Mesothelial cell of epicardium (in vitro differentiated cells): ENCODE data around the gene RAC3. TPM values are rescaled to one million over a fixed set of nuclear protein-coding genes. Genes with fewer than 3 reads are reported as not detected.
A peak's percentile ranks its signal among the peaks of the same experiment; 100 is the strongest.

Experiments
- DNase-seq, 2 experiments: peaks; one replicate each; pipeline ENCODE4 v3.0.0; 2021; ENCODE audit warnings: low spot score in 2 of 2; ENCODE audit not compliant: unreplicated experiment in 2 of 2
- H3K27ac Mint-ChIP-seq: 2 replicates; pipeline ENCODE4 v1.8.0; 2021; ENCODE audit warnings: mixed read lengths
- H3K27me3 Mint-ChIP-seq: 2 replicates; pipeline ENCODE4 v1.8.0; 2021; ENCODE audit warnings: low read depth, mixed read lengths
- H3K36me3 Mint-ChIP-seq: 2 replicates; pipeline ENCODE4 v1.8.0; 2021; ENCODE audit warnings: mixed read lengths
- H3K4me1 Mint-ChIP-seq: 2 replicates; pipeline ENCODE4 v1.8.0; 2021; ENCODE audit warnings: mixed read lengths
- H3K4me3 Mint-ChIP-seq: 2 replicates; pipeline ENCODE4 v1.8.0; 2021; ENCODE audit warnings: mild to moderate bottlenecking, moderate library complexity, mixed read lengths
- H3K9me3 Mint-ChIP-seq: 2 replicates; pipeline ENCODE4 v1.8.0; 2021; ENCODE audit warnings: mixed read lengths
- total RNA-seq: library from RNA; stranded (reverse); gene quantifications from 3 replicates; pipeline ENCODE4 v1.2.1, GENCODE V29; 2021
- TF ChIP-seq, protein P1 (sequence below): fragments of 200-600 bp; sonication (generic); IDR thresholded peaks from one replicate; pipeline ENCODE4 v1.5.0; 2021; ENCODE audit warnings: antibody characterized with exemption; ENCODE audit not compliant: unreplicated experiment

RAC3 gene
- total RNA-seq, 1 donor from 2014 or later = 34.6 TPM

GRCh38 chr17:82049521-82049971, 18.1 kb downstream of the RAC3 start:
- DNase-seq = no peak
- Mint-ChIP-seq H3K27ac (no peak overlapping the region), H3K4me1 (peaks cover 13% of the 10 kb centered on the region), H3K36me3 (peaks cover 11% of the 10 kb centered on the region), H3K4me3 (peak overlapping the region; percentile 89), H3K27me3 (no peaks in the 10 kb centered on the region), H3K9me3 (no peaks in the 10 kb centered on the region)
- TF ChIP-seq, protein P1, sequence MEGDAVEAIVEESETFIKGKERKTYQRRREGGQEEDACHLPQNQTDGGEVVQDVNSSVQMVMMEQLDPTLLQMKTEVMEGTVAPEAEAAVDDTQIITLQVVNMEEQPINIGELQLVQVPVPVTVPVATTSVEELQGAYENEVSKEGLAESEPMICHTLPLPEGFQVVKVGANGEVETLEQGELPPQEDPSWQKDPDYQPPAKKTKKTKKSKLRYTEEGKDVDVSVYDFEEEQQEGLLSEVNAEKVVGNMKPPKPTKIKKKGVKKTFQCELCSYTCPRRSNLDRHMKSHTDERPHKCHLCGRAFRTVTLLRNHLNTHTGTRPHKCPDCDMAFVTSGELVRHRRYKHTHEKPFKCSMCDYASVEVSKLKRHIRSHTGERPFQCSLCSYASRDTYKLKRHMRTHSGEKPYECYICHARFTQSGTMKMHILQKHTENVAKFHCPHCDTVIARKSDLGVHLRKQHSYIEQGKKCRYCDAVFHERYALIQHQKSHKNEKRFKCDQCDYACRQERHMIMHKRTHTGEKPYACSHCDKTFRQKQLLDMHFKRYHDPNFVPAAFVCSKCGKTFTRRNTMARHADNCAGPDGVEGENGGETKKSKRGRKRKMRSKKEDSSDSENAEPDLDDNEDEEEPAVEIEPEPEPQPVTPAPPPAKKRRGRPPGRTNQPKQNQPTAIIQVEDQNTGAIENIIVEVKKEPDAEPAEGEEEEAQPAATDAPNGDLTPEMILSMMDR = no peak

- H3K9me3 Mint-ChIP-seq = no peaks in the 10 kb centered on the region
- peaks cover 13% of the 10 kb centered on the region for H3K4me1 Mint-ChIP-seq
- TF ChIP-seq, protein P1 = no peak
- peaks cover 11% of the 10 kb centered on the region for H3K36me3 Mint-ChIP-seq
- no peaks in the 10 kb centered on the region for H3K27me3 Mint-ChIP-seq
- H3K4me3 Mint-ChIP-seq = peak overlapping the region; percentile 89
- H3K27ac Mint-ChIP-seq = peak overlapping the region; percentile 78
- DNase-seq = no peak
These were observed 18.8 kb downstream of the RAC3 start for GRCh38 chr17:82050152-82050760.

DNA sequence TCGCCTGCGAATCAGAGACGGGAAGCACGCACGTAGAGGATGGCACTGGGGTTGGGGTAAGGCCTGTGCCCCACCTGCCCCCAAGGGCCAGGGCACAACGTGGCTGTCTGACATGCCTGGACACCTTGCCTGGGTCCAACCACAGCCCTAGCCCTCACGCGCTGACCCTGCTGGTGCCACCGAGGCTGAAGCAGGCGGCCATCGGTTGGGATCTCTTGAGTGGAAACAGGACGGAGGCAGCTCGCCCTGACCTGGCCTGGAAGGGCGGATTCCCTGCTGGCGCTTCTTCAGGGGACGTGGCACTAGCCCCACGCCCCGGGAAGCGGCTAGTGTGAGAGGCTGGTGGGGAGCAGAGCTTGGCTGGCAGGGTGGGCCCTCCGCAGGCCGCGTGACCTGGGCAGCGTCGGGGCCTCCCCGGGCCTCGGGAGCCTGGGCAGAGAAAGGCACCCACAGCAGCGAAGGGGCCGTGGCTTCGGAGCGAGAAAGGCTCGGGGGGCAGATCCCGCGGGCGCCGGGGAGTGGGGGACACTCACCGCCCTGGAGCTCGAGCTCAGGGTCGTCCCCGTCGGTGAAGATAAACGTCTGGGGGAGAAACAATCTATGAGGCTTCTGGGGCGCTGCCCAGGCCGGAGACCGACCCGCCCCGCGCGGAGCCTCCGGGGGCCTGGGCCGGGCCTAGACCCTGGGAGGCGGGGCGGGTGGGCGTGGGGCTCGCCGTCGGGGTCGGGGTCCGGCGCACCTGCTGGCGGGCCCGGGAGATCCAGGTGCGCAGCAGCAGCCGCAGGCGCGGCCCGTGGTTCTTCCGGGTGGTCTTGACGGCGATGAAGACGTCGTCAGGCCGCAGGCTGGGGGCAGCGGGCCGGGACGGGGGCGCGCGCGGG, 19.5 kb downstream of the RAC3 start:
- TF ChIP-seq, protein P1 = no peak
- H3K4me3 Mint-ChIP-seq = peak overlapping the region; percentile 89
- no peaks in the 10 kb centered on the region for H3K27me3 Mint-ChIP-seq
- peak overlapping the region; percentile 78 for H3K27ac Mint-ChIP-seq
- DNase-seq = no peak
- peaks cover 11% of the 10 kb centered on the region for H3K36me3 Mint-ChIP-seq
- H3K9me3 Mint-ChIP-seq = no peaks in the 10 kb centered on the region
- H3K4me1 Mint-ChIP-seq = peaks cover 13% of the 10 kb centered on the region

DNA sequence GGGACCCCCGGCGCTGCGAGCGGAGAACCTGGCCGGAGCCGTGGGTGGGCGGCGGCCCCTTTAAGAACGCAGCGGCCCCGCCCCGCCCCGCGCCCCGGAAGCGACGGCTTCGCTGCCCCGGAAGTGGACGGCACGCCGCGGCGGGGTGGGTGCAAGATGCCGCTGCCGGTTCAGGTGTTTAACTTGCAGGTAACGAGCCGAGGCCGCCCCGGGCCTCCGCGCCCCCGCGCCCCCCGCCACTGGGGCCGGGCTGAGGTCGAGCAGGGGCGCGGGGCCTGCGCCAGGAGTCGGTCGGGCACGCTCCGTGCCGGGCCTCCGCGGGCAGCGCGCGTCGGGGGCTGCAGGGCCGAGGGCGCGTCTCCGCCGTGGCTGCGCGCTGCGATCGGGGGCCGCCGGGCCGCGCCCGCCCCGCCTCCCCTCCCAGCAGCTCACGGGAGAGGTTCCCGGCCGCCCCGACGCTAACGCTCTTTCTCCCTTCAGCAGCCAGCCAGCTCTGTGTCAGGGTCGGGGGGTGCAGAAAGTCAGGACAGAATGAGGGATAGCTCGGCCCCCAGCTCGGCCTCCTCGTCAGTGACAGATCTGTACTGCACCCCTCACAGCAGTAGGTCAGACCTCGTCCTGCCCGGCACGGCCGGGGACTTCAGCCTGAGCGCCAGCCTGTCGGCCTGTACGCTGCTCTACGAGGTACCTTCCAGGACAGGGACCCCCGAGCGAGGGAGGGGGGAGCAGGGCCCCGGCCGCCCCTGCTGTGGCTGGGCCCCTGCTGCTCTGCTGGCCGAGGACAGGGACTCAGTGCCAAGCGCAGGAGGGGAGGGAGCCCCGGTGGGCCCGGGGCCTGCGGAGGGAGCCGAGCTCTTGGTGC, 20.5 kb downstream of the RAC3 start, which contains the start of the genes GPS1 and RFNG:
TSS of gene GPS1 (plus strand) at position 123 of the 862 bp plus-strand sequence. CDS start at position 157, 34 bp downstream.
TSS of gene RFNG (minus strand) at position 36 of the 862 bp plus-strand sequence. CDS start 45 bp downstream, outside the sequence.
- H3K36me3 Mint-ChIP-seq = peaks cover 7% of the 10 kb centered on the region
- no peaks in the 10 kb centered on the region for H3K9me3 Mint-ChIP-seq
- H3K27me3 Mint-ChIP-seq = no peaks in the 10 kb centered on the region
- TF ChIP-seq, protein P1 = no peak
- peak within 1 kb of the TSS; percentile 89 for H3K4me3 Mint-ChIP-seq
- DNase-seq = peak; percentile 70 to 81
- peaks cover 13% of the 10 kb centered on the region for H3K4me1 Mint-ChIP-seq
- peak within 1 kb of the TSS; percentile 78 for H3K27ac Mint-ChIP-seq

DNA sequence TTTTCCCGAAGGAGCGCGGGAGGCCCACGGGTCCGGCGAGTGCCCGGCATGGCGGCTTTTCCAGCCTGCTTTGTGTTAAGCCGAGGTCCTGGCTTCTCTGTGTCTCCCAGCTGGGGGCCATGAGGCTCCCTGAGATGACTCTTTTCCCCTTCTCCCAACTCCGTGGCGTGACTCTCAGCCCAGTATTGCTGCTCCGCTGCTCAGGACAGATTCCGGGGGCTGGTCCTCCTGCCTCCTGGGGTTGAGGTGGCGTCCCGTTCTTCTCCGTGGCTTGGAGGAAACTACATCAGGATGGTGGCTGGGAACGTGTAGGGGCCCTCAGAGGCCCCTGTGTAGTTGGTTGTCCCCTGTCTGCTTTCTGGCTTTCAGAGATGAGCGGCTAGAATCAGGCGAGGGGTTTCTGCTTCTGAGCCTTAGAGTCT, 21.2 kb downstream of the RAC3 start:
- Mint-ChIP-seq H3K9me3 (no peaks in the 10 kb centered on the region), H3K4me1 (peaks cover 13% of the 10 kb centered on the region), H3K27ac (peak overlapping the region; percentile 21), H3K27me3 (no peaks in the 10 kb centered on the region), H3K36me3 (peaks cover 1% of the 10 kb centered on the region), H3K4me3 (peak overlapping the region; percentile 84)
- DNase-seq = no peak
- TF ChIP-seq, protein P1 = no peak
